ENCODE results near the gene ATP6V0D1. TPM values are rescaled to one million over a fixed set of nuclear protein-coding genes. Genes with fewer than 3 reads are reported as not detected.

ATP6V0D1 gene
- total RNA-seq, 2 donors from 2014 or later = 27.9 to 28.1 TPM

Other genes with a start within 250 kb of the ATP6V0D1 start
- gene FHOD1, start 233.7 kb downstream of the ATP6V0D1 start, total RNA-seq = 100 to 1,000 TPM; 106 to 114 TPM
- gene SLC9A5, start 232.2 kb downstream of the ATP6V0D1 start, total RNA-seq = 1 to 10 TPM; 7.6 to 7.9 TPM
- gene PLEKHG4, start 201.6 kb downstream of the ATP6V0D1 start, total RNA-seq = 10 to 100 TPM; 30.4 to 46.9 TPM
- gene KCTD19, start 154.4 kb downstream of the ATP6V0D1 start, total RNA-seq = 1 to 10 TPM; 7.9 to 8.5 TPM
- 1 to 10 TPM; 3.1 to 4.4 TPM for gene LRRC36, start 154.3 kb downstream of the ATP6V0D1 start, total RNA-seq
- gene TPPP3, start 87.7 kb downstream of the ATP6V0D1 start, total RNA-seq = under 1 TPM in 1 of 2 donors, not detected in 1; 0.16 TPM
- gene ZDHHC1, start 64.7 kb downstream of the ATP6V0D1 start, total RNA-seq = 1 to 10 TPM; 1.9 to 2.1 TPM
- gene HSD11B2, start 50.0 kb downstream of the ATP6V0D1 start, total RNA-seq = 1 to 10 TPM in 1 of 2 donors, under 1 TPM in 1; 0.53 to 1.1 TPM
- gene AGRP, start 2.4 kb upstream of the ATP6V0D1 start, total RNA-seq = not detected
- 10 to 100 TPM; 34.2 to 54.6 TPM for gene RIPOR1, start 47.7 kb upstream of the ATP6V0D1 start, total RNA-seq
- gene CTCF, start 81.4 kb upstream of the ATP6V0D1 start, total RNA-seq = 10 to 100 TPM; 55.5 to 71.1 TPM
- 100 to 1,000 TPM; 182 to 196 TPM for gene CARMIL2, start 164.0 kb upstream of the ATP6V0D1 start, total RNA-seq
- 10 to 100 TPM; 53.6 to 73.0 TPM for gene ACD, start 179.1 kb upstream of the ATP6V0D1 start, total RNA-seq
- 1 to 10 TPM; 7.2 to 9.2 TPM for gene PARD6A, start 179.8 kb upstream of the ATP6V0D1 start, total RNA-seq
- gene ENKD1, start 185.6 kb upstream of the ATP6V0D1 start, total RNA-seq = 10 to 100 TPM; 12.0 to 18.3 TPM
- 1 to 10 TPM; 4.9 to 5.9 TPM for gene C16orf86, start 185.7 kb upstream of the ATP6V0D1 start, total RNA-seq
- 10 to 100 TPM; 11.3 to 11.6 TPM for gene GFOD2, start 238.2 kb upstream of the ATP6V0D1 start, total RNA-seq

Data from activated T-cell treated with anti-CD3 and anti-CD28 coated beads, Interleukin-2, amount 50 U/mL, for 72 hours (primary cell).